GM15510 (cell line): ENCODE measurements around the gene SYTL3.

ENCODE experiments used
- POLR2A ChIP-seq: IDR thresholded peaks from 3 replicates; pipeline ENCODE4 v1.6.1; 2011; ENCODE audit warnings: borderline replicate concordance; ENCODE audit not compliant: insufficient read length; ENCODE audit errors: extremely low read depth

Gene SYTL3

DNA sequence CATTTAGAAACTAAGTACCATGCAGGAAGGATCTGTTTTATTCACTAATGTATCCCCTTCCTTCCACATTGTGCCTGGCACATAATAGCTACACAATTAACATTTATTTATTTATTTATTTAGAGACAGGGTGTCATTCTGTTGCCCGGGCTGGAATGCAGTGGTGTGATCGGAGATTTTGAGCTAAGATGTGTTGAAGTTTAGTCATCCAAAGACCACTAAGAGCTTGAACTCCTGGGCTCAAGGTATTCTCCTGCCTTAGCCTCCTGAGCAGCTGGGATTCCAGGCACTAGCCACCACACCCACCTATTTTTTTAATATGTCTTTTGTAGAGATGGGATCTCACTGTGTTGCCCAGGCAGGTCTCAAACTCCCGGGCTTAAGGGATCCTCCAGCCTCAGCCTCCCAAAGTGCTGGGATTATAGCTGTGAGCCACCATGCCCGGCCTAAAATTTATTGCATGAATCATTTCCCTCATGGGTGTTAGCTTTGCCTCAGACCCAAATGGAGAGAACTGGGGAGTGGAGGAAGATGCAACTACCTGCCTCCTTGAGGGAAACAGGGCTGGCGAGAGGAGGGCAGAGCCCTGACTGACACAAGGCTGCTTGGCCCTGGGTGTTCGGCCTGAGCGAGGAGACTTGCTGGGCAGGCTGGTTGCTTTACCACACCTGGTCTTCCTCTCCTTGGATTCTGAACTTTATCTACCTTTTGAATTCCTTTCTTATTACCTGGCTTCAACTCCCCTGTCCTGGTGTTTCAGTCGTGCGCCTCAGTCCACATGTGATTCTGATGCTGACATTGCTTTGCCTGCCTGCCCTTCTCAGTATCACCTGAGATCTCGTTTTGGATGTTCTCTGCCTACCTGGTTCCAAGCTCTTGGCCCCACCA, 3.6 kb upstream of the SYTL3 start:
- no peak for TF ChIP-seq POLR2A

DNA sequence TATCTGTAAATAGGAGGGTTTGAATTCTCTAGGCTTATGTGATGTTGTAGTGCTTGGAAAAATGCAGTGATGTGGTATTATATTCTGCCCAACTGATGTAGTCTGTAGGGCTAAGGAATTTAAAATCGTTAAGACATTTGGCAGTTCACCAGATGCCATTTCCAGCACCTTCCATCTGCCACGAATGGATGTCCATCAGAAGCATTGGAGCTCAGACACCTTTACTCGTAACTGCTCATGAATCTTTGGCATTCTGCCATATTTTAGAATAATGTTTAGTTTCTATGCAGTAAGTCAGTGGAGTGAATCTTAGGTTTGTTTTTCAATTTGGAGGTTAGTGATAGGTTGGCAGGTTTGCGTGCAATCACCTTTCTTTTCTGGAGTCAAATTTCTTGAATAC, 2.4 kb upstream of the SYTL3 start:
- TF ChIP-seq POLR2A, result no peak

DNA sequence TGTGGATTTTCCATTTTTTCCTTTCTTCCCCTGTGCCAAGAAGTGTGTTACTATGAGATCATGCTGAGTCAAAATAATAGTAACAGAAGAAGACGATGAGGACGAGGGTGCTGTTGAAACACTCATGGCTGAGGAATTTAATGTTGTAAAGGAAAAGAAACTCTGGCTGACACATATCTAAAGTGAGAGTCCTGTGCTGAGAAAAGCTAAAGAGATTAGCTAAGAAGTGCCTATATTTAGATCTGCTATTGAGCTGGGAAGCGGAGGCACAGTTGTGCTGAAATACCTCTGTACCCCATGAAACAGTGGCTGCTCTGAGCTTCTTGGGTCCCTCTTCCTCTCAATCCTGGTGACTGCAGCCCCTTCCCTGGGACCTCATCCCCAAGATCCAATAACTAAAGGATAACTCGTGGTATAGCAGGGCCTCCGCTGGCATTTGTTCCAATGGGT, 1.1 kb upstream of the SYTL3 start:
- TF ChIP-seq POLR2A, result no peak

GRCh38 chr6:158653577-158654354, 3.9 kb downstream of the SYTL3 start:
- TF ChIP-seq POLR2A, result no peak

DNA sequence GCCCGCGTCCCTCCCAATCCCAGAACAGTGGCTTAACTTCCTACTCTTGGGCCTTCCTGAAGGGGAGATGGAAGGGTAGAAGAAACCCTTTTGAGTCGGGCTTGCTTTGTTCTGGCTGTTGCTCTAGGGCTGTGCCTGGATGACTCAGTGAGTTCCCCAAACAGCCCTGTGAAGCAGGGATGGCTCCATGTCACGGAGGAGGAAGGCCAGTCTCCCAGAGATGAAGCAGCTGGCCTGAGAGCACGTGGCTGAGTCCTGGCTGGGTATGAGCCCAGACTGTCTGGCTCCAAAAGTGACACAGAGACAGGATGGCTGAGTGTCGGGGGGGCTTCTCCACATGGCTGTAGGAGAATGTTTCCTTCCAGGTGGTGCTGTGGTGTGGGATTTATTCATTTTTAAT, 4.6 kb downstream of the SYTL3 start:
- no peak for TF ChIP-seq POLR2A

DNA sequence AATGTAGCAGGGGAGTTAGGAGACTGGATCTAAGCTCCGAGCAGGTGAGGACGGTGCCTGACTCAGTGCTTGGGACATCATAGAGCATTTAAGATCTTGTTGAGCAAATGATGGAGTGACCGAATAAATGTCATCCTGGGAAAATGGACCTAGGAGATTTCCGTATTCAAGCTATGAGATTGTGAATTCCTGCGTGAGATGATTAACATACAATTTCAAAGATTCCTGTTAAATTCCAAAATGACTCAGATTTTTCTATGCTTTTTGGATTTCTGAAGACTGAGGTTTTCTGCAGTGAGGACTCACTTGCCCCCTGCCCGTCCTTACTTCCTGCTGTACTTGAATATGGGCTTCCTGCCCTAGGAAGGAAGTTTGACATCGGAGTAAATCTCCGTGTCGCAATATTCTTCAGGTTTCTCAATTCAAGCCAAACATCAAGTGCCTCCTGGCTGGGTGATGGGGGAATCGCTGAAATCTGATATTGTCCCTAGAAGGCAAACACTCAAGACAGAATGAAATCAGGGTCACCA, 5.2 kb downstream of the SYTL3 start:
- no peak for TF ChIP-seq POLR2A

DNA sequence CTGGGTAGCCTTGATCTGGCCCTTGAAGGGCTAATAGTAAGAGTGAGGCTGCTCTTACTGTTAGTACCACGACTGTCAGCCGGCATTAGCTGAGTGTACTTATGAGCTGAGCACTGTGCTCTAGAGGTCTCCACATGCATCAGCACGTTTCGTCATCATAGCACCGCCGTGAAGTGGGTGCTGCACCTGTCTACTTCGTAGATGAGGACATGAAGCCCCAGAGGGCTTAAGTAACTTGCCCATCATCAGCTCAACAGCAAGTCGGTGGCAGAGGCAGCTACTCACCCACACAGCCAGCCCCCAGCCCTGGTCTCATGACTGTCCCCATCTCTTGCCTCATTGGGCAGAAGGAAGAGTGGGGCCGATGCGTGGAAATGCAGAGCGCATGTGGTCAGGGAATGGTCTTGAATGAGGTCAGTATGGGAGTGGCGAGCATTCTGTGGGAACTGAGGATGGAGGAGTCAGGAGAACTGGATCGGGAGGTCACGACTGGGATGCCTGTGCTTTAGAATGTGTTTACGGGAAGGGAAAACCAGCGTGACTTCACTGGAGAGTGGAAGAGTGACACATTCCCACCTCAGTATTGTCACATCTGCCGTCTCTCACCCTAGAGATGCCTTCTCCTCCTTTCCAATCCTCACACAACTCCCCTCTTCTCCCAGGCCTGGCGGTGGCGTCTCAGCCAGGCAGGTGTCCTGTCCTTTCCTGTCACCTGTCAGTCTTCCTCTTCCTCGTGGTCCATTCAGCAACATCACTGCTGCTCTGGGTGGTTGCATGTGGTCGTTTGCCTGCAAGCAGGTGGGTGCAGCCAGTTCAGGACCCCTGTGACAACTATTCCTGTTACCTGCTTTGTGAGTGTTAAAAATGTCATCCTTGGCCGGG, 6.0 kb downstream of the SYTL3 start:
- TF ChIP-seq POLR2A, result no peak

- no peak for TF ChIP-seq POLR2A
Measured at GRCh38 chr6:158660333-158660754, 10.5 kb downstream of the SYTL3 start.

GRCh38 chr6:158661156-158661685, 11.4 kb downstream of the SYTL3 start:
- no peak for TF ChIP-seq POLR2A

- no peak for TF ChIP-seq POLR2A
Measured at GRCh38 chr6:158662607-158662953, 12.7 kb downstream of the SYTL3 start.

- no peak for TF ChIP-seq POLR2A
Measured at GRCh38 chr6:158662954-158663624, 13.2 kb downstream of the SYTL3 start.

- no peak for TF ChIP-seq POLR2A
Measured at GRCh38 chr6:158663625-158664165, 13.8 kb downstream of the SYTL3 start.

GRCh38 chr6:158665332-158665731, 15.5 kb downstream of the SYTL3 start:
- TF ChIP-seq POLR2A, result no peak
